Ovary (tissue), 9 donors: Measurements from ENCODE around the gene SFXN5. TPM values are rescaled to one million over a fixed set of nuclear protein-coding genes. Genes with fewer than 3 reads are reported as not detected.

Source experiments
- DNase-seq, 5 donors: peaks; one replicate each; pipeline ENCODE4 v3.0.0-alpha.2; 2019 to 2020
- H3K27ac ChIP-seq, 2 donors: fragments of 200-600 bp; one replicate each; pipeline versions ENCODE4 v1.5.1 to v1.8.0; 2019 to 2022
- H3K27me3 ChIP-seq: fragments of 200-600 bp; one replicate; pipeline ENCODE4 v1.8.0; 2022
- H3K36me3 ChIP-seq: fragments of 200-600 bp; sonication (generic); one replicate; pipeline ENCODE4 v1.5.1; 2019
- H3K4me1 ChIP-seq: one replicate; pipeline ENCODE4 v1.8.1; 2013; ENCODE audit warnings: mild to moderate bottlenecking, moderate library complexity; ENCODE audit not compliant: insufficient read depth
- H3K4me3 ChIP-seq: fragments of 200-600 bp; sonication (generic); one replicate; pipeline ENCODE4 v1.5.1; 2017
- H3K9me3 ChIP-seq, 2 donors: fragments of 200-600 bp in 1 of 2; sonication (generic) in 1 of 2; one replicate each; pipeline versions ENCODE4 v1.5.1 to v1.8.1; 2013 to 2019; ENCODE audit warnings: mild to moderate bottlenecking in 1 of 2, moderate library complexity in 1 of 2
- CTCF ChIP-seq, 3 donors: fragments of 450-650 bp in 2 of 3; fragments of 200-600 bp in 1 of 3; IDR thresholded peaks; one replicate each; pipeline versions ENCODE4 v1.5.1 to v1.8.0; 2016 to 2022; ENCODE audit warnings: antibody characterized with exemption in 3 of 3, mild to moderate bottlenecking in 1 of 3
- EP300 ChIP-seq: sonication (generic); formaldehyde crosslinking; IDR thresholded peaks from one replicate; pipeline ENCODE4 v1.6.1; 2017; ENCODE audit warnings: antibody characterized with exemption
- POLR2A ChIP-seq: fragments of 450-650 bp; IDR thresholded peaks from one replicate; pipeline ENCODE4 v1.6.1; 2017; ENCODE audit warnings: antibody characterized with exemption, mild to moderate bottlenecking, moderate library complexity
- WGBS, 3 donors: extraction: QIAGEN DNeasy Blood & Tissue Kit in 1 of 3; methylation state at CpG; one replicate each; pipeline versions ENCODE4 v1.1.5 to v1.1.7; 2013 to 2017; 5-methylcytosine and 5-hydroxymethylcytosine counted together
- intact Hi-C, 4 donors: fragments of 100-400 bp; cut with DNase I; formaldehyde crosslinking; loops; one replicate each; pipeline versions ENCODE4 v1.11.0 to v1.15.1; 2022 to 2023
- polyA plus RNA-seq, 2 donors: library from polyadenylated mRNA; stranded (reverse); fragments of 200-250 nt in 1 of 2; fragments of 350-450 nt in 1 of 2; fragmentation: Illumina TruSeq in 1 of 2; extraction: RNeasy Lipid Tissue Mini Kit (QIAGEN cat#74804) in 1 of 2; gene quantifications; one replicate each; pipeline ENCODE4 v1.2.3, GENCODE V29; 2013 to 2014
- total RNA-seq, 7 donors: library from RNA; depleted of rRNA in 2 of 7; stranded (reverse); fragments of >200 nt in 2 of 7; fragmentation: NEBNext Ultra II Directional in 3 of 7; extraction: Animal tissue kit (Norgen Biotek cat#: 25700) in 3 of 7; gene quantifications; one replicate each; pipeline versions ENCODE4 v1.1.0 to v1.2.4, GENCODE V29; 2016 to 2023
- donor health status: DM: no; HTN: no; CAD: no; lungs with moderate emphysema.
- donor health status: DM: no; HTN: no; CAD: no.
- donor health status: Bipolar disorder and iron deficiency.
- donor health status: DM: yes; HTN: yes; CAD: no.
- donor health status: DM: no; HTN: no; CAD: no.
- donor health status: DM: yes; HTN: yes; CAD: no.

The SFXN5 gene
- total and polyA plus RNA-seq, 9 donors: 4.3 to 19.3 (median 11.6) TPM

GRCh38 chr2:72961036-72961720 lies 110.3 kb downstream of the SFXN5 start:
- H3K4me1 ChIP-seq: no peaks in the 10 kb centered on the region
- H3K36me3 ChIP-seq: no peaks in the 10 kb centered on the region
- no peaks in the 10 kb centered on the region for H3K27me3 ChIP-seq
- H3K27ac ChIP-seq: no peak overlapping the region
- H3K4me3 ChIP-seq: no peak overlapping the region
- TF ChIP-seq CTCF (IDR thresholded peaks at IDR 0.05) (no peak), EP300 (no peak), POLR2A (no peak)
- no peak for DNase-seq
- intact Hi-C loops: no loop called here
- H3K9me3 ChIP-seq: no peaks in the 10 kb centered on the region
- 85 to 87% (median 85%) methylated on average over 27 of the region's 27 CpGs for WGBS, 3 donors

- no peak for DNase-seq
- Histone ChIP-seq H3K9me3 (no peaks in the 10 kb centered on the region), H3K4me1 (no peaks in the 10 kb centered on the region), H3K27me3 (no peaks in the 10 kb centered on the region), H3K36me3 (no peaks in the 10 kb centered on the region), H3K27ac (no peak overlapping the region), H3K4me3 (no peak overlapping the region)
- WGBS, 3 donors: 90 to 92% (median 90%) methylated on average over 26 of the region's 26 CpGs
- intact Hi-C loops: no loop called here
- TF ChIP-seq CTCF (IDR thresholded peaks at IDR 0.05): no peak
- TF ChIP-seq POLR2A: no peak
- TF ChIP-seq EP300: no peak
Measured at GRCh38 chr2:72959995-72960981, 111.2 kb downstream of the SFXN5 start.

GRCh38 chr2:72959554-72959953 lies 112.0 kb downstream of the SFXN5 start:
- 93 to 94% (median 94%) methylated on average over 8 of the region's 8 CpGs for WGBS, 3 donors
- Histone ChIP-seq H3K27me3 (no peaks in the 10 kb centered on the region), H3K27ac (no peak overlapping the region), H3K4me1 (no peaks in the 10 kb centered on the region), H3K9me3 (no peaks in the 10 kb centered on the region), H3K36me3 (no peaks in the 10 kb centered on the region), H3K4me3 (no peak overlapping the region)
- no peak for DNase-seq
- intact Hi-C loops: no loop called here
- TF ChIP-seq EP300: no peak
- no peak for TF ChIP-seq CTCF (IDR thresholded peaks at IDR 0.05)
- no peak for TF ChIP-seq POLR2A

GRCh38 chr2:72958542-72959385 lies 112.7 kb downstream of the SFXN5 start:
- intact Hi-C loops: no loop called here
- Histone ChIP-seq H3K27ac (no peak overlapping the region), H3K9me3 (no peaks in the 10 kb centered on the region), H3K4me1 (no peaks in the 10 kb centered on the region), H3K27me3 (no peaks in the 10 kb centered on the region), H3K4me3 (no peak overlapping the region), H3K36me3 (no peaks in the 10 kb centered on the region)
- WGBS, 3 donors: 94 to 96% (median 95%) methylated on average over 13 of the region's 13 CpGs
- TF ChIP-seq POLR2A (no peak), CTCF (IDR thresholded peaks at IDR 0.05) (no peak), EP300 (no peak)
- DNase-seq: no peak
